Cardiac fibroblast (primary cell): Measurements from ENCODE around the gene ZFYVE28.

Source experiments
- DNase-seq, 2 donors: peaks; one replicate each; pipeline versions ENCODE4 v3.0.0 to v3.0.0-alpha.2; 2010; ENCODE audit warnings: low read depth in 2 of 2
- H3K4me3 ChIP-seq, 2 donors: replicated peaks in 1 of 2; 1 replicate in 1 of 2; 2 replicates in 1 of 2; pipeline ENCODE4 v1.5.1; 2011; ENCODE audit warnings: low read depth in 2 of 2, low read length in 2 of 2, mild to moderate bottlenecking in 2 of 2, moderate library complexity in 1 of 2
- CTCF ChIP-seq: IDR thresholded peaks from one replicate; pipeline ENCODE4 v1.5.1; 2011; ENCODE audit warnings: low read depth, mild to moderate bottlenecking, low read length, inconsistent platforms

ZFYVE28 gene

GRCh38 chr4:2343476-2343875 lies 75.0 kb downstream of the ZFYVE28 start:
- DNase-seq: no peak
- TF ChIP-seq CTCF: no peak
- H3K4me3 ChIP-seq: no peak overlapping the region

- no peak overlapping the region for H3K4me3 ChIP-seq
- TF ChIP-seq CTCF: no peak
- no peak for DNase-seq
These were observed 76.4 kb downstream of the ZFYVE28 start for GRCh38 chr4:2341911-2342652.

- TF ChIP-seq CTCF: no peak
- no peak overlapping the region for H3K4me3 ChIP-seq
- DNase-seq: no peak
These were observed 77.1 kb downstream of the ZFYVE28 start for GRCh38 chr4:2341261-2341841.

- H3K4me3 ChIP-seq: no peak overlapping the region
- no peak for DNase-seq
- no peak for TF ChIP-seq CTCF
These were observed 78.0 kb downstream of the ZFYVE28 start for GRCh38 chr4:2340272-2341061.

GRCh38 chr4:2339458-2340271 lies 78.8 kb downstream of the ZFYVE28 start:
- H3K4me3 ChIP-seq: no peak overlapping the region
- TF ChIP-seq CTCF: no peak
- no peak for DNase-seq

GRCh38 chr4:2338754-2339457 lies 79.5 kb downstream of the ZFYVE28 start:
- H3K4me3 ChIP-seq: no peak overlapping the region
- no peak for TF ChIP-seq CTCF
- no peak for DNase-seq
